ENCODE results near the gene KCNG4. TPM values are rescaled to one million over a fixed set of nuclear protein-coding genes. Genes with fewer than 3 reads are reported as not detected.

KCNG4 gene
- total and polyA plus RNA-seq, 9 donors, result not detected

DNA sequence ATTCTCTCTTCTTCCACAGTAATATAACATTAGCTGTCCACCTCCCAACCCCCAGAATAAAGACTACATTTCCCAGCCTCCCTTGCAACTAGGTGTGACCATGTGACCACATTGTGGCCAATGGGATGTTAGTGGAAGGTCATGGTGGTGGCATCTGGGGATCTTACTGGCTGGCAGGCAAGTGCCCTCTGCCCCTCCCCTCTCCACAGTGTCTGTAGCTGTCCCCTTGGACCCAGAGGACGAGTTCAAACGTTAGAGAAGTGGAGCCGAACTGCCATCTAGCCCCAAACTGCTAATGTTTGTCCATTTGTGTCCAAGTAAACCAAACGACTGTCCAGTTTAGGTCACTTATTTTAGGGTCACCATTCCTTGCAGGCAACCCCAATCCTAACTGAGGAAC is 26.6 kb upstream of the KCNG4 start:
- no peak overlapping the region for H3K27ac ChIP-seq
- no peaks in the 10 kb centered on the region for H3K4me1 ChIP-seq (ENCODE audit: insufficient read depth)
- H3K36me3 ChIP-seq, result no peaks in the 10 kb centered on the region
- TF ChIP-seq EP300 (IDR thresholded peaks at IDR 0.05), result no peak
- no peak for TF ChIP-seq POLR2A (IDR thresholded peaks at IDR 0.05)
- TF ChIP-seq, protein P1, sequence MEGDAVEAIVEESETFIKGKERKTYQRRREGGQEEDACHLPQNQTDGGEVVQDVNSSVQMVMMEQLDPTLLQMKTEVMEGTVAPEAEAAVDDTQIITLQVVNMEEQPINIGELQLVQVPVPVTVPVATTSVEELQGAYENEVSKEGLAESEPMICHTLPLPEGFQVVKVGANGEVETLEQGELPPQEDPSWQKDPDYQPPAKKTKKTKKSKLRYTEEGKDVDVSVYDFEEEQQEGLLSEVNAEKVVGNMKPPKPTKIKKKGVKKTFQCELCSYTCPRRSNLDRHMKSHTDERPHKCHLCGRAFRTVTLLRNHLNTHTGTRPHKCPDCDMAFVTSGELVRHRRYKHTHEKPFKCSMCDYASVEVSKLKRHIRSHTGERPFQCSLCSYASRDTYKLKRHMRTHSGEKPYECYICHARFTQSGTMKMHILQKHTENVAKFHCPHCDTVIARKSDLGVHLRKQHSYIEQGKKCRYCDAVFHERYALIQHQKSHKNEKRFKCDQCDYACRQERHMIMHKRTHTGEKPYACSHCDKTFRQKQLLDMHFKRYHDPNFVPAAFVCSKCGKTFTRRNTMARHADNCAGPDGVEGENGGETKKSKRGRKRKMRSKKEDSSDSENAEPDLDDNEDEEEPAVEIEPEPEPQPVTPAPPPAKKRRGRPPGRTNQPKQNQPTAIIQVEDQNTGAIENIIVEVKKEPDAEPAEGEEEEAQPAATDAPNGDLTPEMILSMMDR (IDR thresholded peaks at IDR 0.05), result no peak
- H3K9me3 ChIP-seq, result no peaks in the 10 kb centered on the region
- intact Hi-C loops (cut with DNase I), result no loop called here
- WGBS, 3 donors, result 58 to 65% (median 60%) methylated on average over 4 of the region's 4 CpGs
- DNase-seq, result no peak
- no peaks in the 10 kb centered on the region for H3K27me3 ChIP-seq
- no peak overlapping the region for H3K4me3 ChIP-seq

DNA sequence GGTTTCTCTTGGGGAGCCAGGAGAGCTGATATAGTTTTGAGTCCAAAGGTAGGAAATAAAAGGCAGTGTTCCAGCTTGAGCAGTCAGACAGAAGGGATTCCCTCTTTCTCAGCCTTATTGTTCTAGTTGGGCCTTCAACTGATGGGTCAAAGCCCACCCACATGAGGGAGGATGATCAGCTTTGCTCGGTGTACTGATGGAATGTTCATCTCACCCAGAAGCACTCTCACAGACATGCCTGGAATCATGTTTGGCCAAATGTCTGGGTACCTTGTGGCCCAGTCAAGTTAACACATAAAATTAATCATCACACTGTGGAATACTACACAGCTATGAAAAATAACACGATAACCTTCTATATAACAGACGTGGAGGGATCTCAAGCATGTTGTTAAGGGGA is 23.1 kb upstream of the KCNG4 start:
- H3K4me1 ChIP-seq (ENCODE audit: insufficient read depth), result no peaks in the 10 kb centered on the region
- no peaks in the 10 kb centered on the region for H3K36me3 ChIP-seq
- intact Hi-C loops (cut with DNase I), result no loop called here
- no peak overlapping the region for H3K27ac ChIP-seq
- no peak for DNase-seq
- no peak overlapping the region for H3K4me3 ChIP-seq
- no peak for TF ChIP-seq EP300 (IDR thresholded peaks at IDR 0.05)
- TF ChIP-seq, protein P1 (IDR thresholded peaks at IDR 0.05), result no peak
- TF ChIP-seq POLR2A (IDR thresholded peaks at IDR 0.05), result no peak
- 78 to 98% (median 97%) methylated on average over 3 of the region's 3 CpGs for WGBS, 3 donors
- no peaks in the 10 kb centered on the region for H3K27me3 ChIP-seq
- no peaks in the 10 kb centered on the region for H3K9me3 ChIP-seq

DNA sequence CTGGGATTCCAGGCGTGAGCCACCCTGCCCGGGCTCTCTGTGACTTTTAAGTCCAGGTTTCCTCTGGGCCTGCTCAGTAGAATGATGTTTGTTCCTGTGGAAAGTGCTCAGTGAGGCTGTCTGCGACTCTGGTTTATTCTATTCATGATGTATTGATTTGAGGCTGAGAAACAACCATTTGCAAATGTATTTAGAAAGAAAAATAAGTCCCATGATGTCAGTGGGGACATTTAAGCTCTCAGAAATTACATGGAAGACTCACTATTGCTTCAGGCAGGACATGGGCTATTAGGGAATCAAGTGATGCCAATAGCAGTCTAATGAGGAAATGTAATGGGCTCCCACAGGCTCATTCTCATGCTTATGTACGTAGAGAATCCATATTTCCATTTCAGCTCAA is 22.2 kb upstream of the KCNG4 start:
- DNase-seq, result no peak

DNA sequence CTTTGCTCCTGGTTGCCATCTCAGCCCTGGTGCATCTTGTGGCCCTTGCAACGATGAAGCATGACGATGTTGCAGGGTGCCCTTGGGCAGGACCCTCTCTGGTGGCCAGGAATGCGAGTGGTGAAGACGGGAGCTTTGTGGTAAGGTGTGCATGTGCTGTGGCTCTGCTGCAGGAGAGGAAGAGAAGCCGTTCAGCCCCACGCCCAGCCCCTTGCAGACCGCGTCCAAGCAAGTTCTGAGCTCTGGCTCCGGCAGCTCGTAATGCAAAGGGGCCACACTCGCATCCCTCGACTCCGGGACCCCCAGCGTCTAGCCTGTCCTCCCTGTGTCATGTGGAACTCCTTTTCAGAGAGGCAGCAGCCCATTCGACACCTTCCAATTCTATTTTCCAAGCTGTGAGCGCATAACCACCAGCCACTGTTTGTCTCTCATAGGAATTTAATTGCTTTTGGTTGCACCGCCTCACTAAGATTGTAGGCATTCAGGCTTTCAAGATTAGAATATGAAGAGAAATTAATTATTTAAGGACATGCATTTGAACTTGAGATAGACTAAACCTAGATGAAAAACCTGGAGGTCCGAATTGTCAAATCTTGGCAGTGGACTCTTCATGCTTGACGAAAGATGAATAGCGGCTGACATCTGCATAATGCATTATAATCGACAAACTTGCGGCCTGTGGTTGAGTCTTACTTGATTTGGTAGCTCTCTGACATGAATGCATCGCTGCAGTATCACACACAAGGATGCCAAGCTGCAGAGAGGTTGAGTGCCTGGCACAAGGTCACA is 21.1 kb upstream of the KCNG4 start:
- intact Hi-C loops (cut with DNase I), result no loop called here
- H3K4me3 ChIP-seq, result no peak overlapping the region
- TF ChIP-seq POLR2A (IDR thresholded peaks at IDR 0.05), result no peak

More for the DNA sequence above, 22.2 kb upstream of the KCNG4 start:
- Histone ChIP-seq H3K9me3 (no peaks in the 10 kb centered on the region), H3K4me3 (no peak overlapping the region), H3K36me3 (no peaks in the 10 kb centered on the region), H3K4me1 (ENCODE audit: insufficient read depth) (no peaks in the 10 kb centered on the region), H3K27me3 (no peaks in the 10 kb centered on the region), H3K27ac (no peak overlapping the region)
- intact Hi-C loops (cut with DNase I), result no loop called here
- WGBS, 3 donors, result 88 to 99% (median 90%) methylated on average over 4 of the region's 4 CpGs
- TF ChIP-seq, protein P1 (IDR thresholded peaks at IDR 0.05), result no peak
- TF ChIP-seq POLR2A (IDR thresholded peaks at IDR 0.05) (no peak), EP300 (IDR thresholded peaks at IDR 0.05) (no peak)

DNA sequence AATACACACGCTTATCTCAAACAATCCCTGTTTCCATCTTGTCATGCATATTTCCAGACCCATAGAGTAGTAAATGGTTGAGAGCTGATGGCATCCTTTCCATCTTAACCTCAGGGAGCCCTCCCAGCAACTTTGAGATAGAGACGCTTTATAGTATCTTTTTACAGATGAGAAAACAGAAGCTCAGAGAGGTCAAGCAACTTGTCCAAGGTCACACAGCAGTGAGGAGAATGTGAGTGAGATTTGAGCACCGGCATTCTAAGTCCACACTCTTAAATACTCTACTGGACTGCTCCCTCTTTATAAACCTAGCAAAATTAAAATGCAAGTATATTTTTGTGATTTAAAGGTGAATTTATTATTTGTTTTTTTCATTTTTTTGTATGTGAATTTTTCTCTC is 19.9 kb upstream of the KCNG4 start:
- Histone ChIP-seq H3K4me3 (no peak overlapping the region), H3K27ac (no peak overlapping the region), H3K4me1 (ENCODE audit: insufficient read depth) (no peaks in the 10 kb centered on the region), H3K36me3 (no peaks in the 10 kb centered on the region), H3K9me3 (no peaks in the 10 kb centered on the region), H3K27me3 (no peaks in the 10 kb centered on the region)
- intact Hi-C loops (cut with DNase I), result no loop called here
- WGBS, 3 donors, result 86 to 90% (median 87%) methylated on average over 3 of the region's 3 CpGs
- TF ChIP-seq EP300 (IDR thresholded peaks at IDR 0.05), result no peak
- TF ChIP-seq, protein P1 (IDR thresholded peaks at IDR 0.05), result no peak
- no peak for TF ChIP-seq POLR2A (IDR thresholded peaks at IDR 0.05)
- no peak for DNase-seq

More for the DNA sequence above, 21.1 kb upstream of the KCNG4 start:
- no peak for DNase-seq
- WGBS, 3 donors, result 84 to 92% (median 89%) methylated on average over 23 of the region's 23 CpGs
- H3K4me1 ChIP-seq (ENCODE audit: insufficient read depth), result no peaks in the 10 kb centered on the region
- no peaks in the 10 kb centered on the region for H3K27me3 ChIP-seq
- H3K9me3 ChIP-seq, result no peaks in the 10 kb centered on the region
- H3K27ac ChIP-seq, result no peak overlapping the region
- no peaks in the 10 kb centered on the region for H3K36me3 ChIP-seq

Measured in ovary (tissue), 9 donors.